H9 (cell line): ENCODE data around the gene ADAMTS16. TPM values are rescaled to one million over a fixed set of nuclear protein-coding genes. Genes with fewer than 3 reads are reported as not detected.

Experiments
- DNase-seq: peaks from one replicate; pipeline ENCODE4 v3.0.0-alpha.2; 2017
- H2AFZ ChIP-seq: one replicate; pipeline ENCODE4 v1.6.1; 2013; ENCODE audit warnings: mild to moderate bottlenecking, low read length, control low read depth, moderate library complexity
- H2AK5ac ChIP-seq: 2 replicates; pipeline ENCODE4 v1.6.1; 2013; ENCODE audit warnings: low read length, control low read depth, mixed read lengths; ENCODE audit not compliant: insufficient read length
- H2BK120ac ChIP-seq: one replicate; pipeline ENCODE4 v1.6.1; 2013; ENCODE audit warnings: low read depth, mild to moderate bottlenecking, low read length, control low read depth, inconsistent platforms; ENCODE audit not compliant: poor library complexity, severe bottlenecking
- H2BK12ac ChIP-seq: 2 replicates; pipeline ENCODE4 v1.6.1; 2013; ENCODE audit warnings: low read length, control low read depth, mixed read lengths, low read depth; ENCODE audit not compliant: insufficient read length
- H2BK15ac ChIP-seq: 2 replicates; pipeline ENCODE4 v1.6.1; 2013; ENCODE audit warnings: low read depth, low read length, control low read depth
- H2BK20ac ChIP-seq: one replicate; pipeline ENCODE4 v1.6.1; 2013; ENCODE audit warnings: low read depth, mild to moderate bottlenecking, low read length, control low read depth, inconsistent platforms; ENCODE audit not compliant: poor library complexity, severe bottlenecking
- H2BK5ac ChIP-seq: 2 replicates; pipeline ENCODE4 v1.6.1; 2013; ENCODE audit warnings: low read length, control low read depth, mixed read lengths; ENCODE audit not compliant: insufficient read length
- H3K14ac ChIP-seq: 2 replicates; pipeline ENCODE4 v1.6.1; 2013; ENCODE audit warnings: low read length, control low read depth; ENCODE audit not compliant: insufficient read depth
- H3K18ac ChIP-seq: 2 replicates; pipeline ENCODE4 v1.6.1; 2013; ENCODE audit warnings: low read depth, mild to moderate bottlenecking, mixed read lengths, low read length, control low read depth; ENCODE audit not compliant: insufficient read length
- H3K23ac ChIP-seq: 2 replicates; pipeline ENCODE4 v1.6.1; 2013; ENCODE audit warnings: low read length, control low read depth, mixed read lengths, low read depth; ENCODE audit not compliant: insufficient read length
- H3K23me2 ChIP-seq: 2 replicates; pipeline ENCODE4 v1.6.1; 2013; ENCODE audit warnings: low read depth, mild to moderate bottlenecking, mixed read lengths, low read length, control low read depth; ENCODE audit not compliant: insufficient read length, poor library complexity, severe bottlenecking
- H3K27ac ChIP-seq: 2 replicates; pipeline ENCODE4 v1.5.1; 2013; ENCODE audit warnings: low read length, control low read depth, mixed read lengths, low read depth; ENCODE audit not compliant: insufficient read length
- H3K27me3 ChIP-seq: 2 replicates; pipeline ENCODE4 v1.6.1; 2013; ENCODE audit warnings: low read length, control low read depth, inconsistent platforms; ENCODE audit not compliant: insufficient read depth
- H3K4ac ChIP-seq: 2 replicates; pipeline ENCODE4 v1.6.1; 2013; ENCODE audit warnings: low read depth, mild to moderate bottlenecking, control low read depth, inconsistent platforms, low read length, moderate library complexity
- H3K4me1 ChIP-seq: 2 replicates; pipeline ENCODE4 v1.6.1; 2013; ENCODE audit warnings: low read length, control low read depth, inconsistent platforms; ENCODE audit not compliant: insufficient read depth
- H3K4me2 ChIP-seq: 2 replicates; pipeline ENCODE4 v1.6.1; 2013; ENCODE audit warnings: low read length, control low read depth, mixed read lengths; ENCODE audit not compliant: insufficient read length, insufficient read depth
- H3K56ac ChIP-seq: 2 replicates; pipeline ENCODE4 v1.6.1; 2013; ENCODE audit warnings: low read depth, mild to moderate bottlenecking, mixed read lengths, low read length, control low read depth; ENCODE audit not compliant: insufficient read length
- H3K79me1 ChIP-seq: 2 replicates; pipeline ENCODE4 v1.6.1; 2013; ENCODE audit warnings: low read depth, mild to moderate bottlenecking, moderate library complexity, low read length, control low read depth, inconsistent platforms; ENCODE audit not compliant: insufficient read depth, poor library complexity, severe bottlenecking
- H3K79me2 ChIP-seq: 2 replicates; pipeline ENCODE4 v1.6.1; 2013; ENCODE audit warnings: low read length, control low read depth, inconsistent platforms; ENCODE audit not compliant: insufficient read depth
- H3K9ac ChIP-seq: 2 replicates; pipeline ENCODE4 v1.6.1; 2013; ENCODE audit warnings: low read length, control low read depth, mixed read lengths; ENCODE audit not compliant: insufficient read length; ENCODE audit errors: extremely low read depth
- H3K9me3 ChIP-seq: one replicate; pipeline ENCODE4 v1.6.1; 2013; ENCODE audit warnings: low read depth, low read length, inconsistent platforms; ENCODE audit not compliant: control insufficient read depth
- H3T11ph ChIP-seq: one replicate; pipeline ENCODE4 v1.6.1; 2013; ENCODE audit warnings: mild to moderate bottlenecking, low read length, control low read depth, inconsistent platforms
- H4K20me1 ChIP-seq: one replicate; pipeline ENCODE4 v1.6.1; 2013; ENCODE audit not compliant: control insufficient read depth, insufficient read length, insufficient read depth
- H4K5ac ChIP-seq: 2 replicates; pipeline ENCODE4 v1.6.1; 2013; ENCODE audit warnings: low read depth, mild to moderate bottlenecking, mixed read lengths, low read length, control low read depth; ENCODE audit not compliant: insufficient read length
- H4K8ac ChIP-seq: replicated peaks from 2 replicates; pipeline ENCODE4 v1.6.1; 2013; ENCODE audit warnings: low read length, control low read depth, mixed read lengths, low read depth; ENCODE audit not compliant: insufficient read length
- H4K91ac ChIP-seq: 2 replicates; pipeline ENCODE4 v1.6.1; 2013; ENCODE audit warnings: low read depth, mild to moderate bottlenecking, moderate library complexity, mixed read lengths, low read length, control low read depth; ENCODE audit not compliant: insufficient read length
- H3K27ac Mint-ChIP-seq, 3 experiments: 2 replicates in 2 of 3; 3 replicates in 1 of 3; pipeline ENCODE4 v1.8.0; 2020 to 2021; ENCODE audit warnings: mixed read lengths in 3 of 3, mild to moderate bottlenecking in 1 of 3, moderate library complexity in 1 of 3
- H3K27me3 Mint-ChIP-seq: 2 replicates; pipeline ENCODE4 v1.8.0; 2021; ENCODE audit warnings: low read depth, mild to moderate bottlenecking, moderate library complexity, mixed read lengths
- H3K36me3 Mint-ChIP-seq, 3 experiments: 2 replicates in 2 of 3; 3 replicates in 1 of 3; pipeline ENCODE4 v1.8.0; 2020 to 2021; ENCODE audit warnings: low read depth in 3 of 3, mixed read lengths in 3 of 3; ENCODE audit not compliant: insufficient read depth in 1 of 3
- H3K4me1 Mint-ChIP-seq, 2 experiments: 2 replicates each; pipeline ENCODE4 v1.8.0; 2020; ENCODE audit warnings: mixed read lengths in 2 of 2
- H3K4me3 Mint-ChIP-seq, 2 experiments: 2 replicates in 1 of 2; 3 replicates in 1 of 2; pipeline ENCODE4 v1.8.0; 2020 to 2021; ENCODE audit warnings: mild to moderate bottlenecking in 2 of 2, mixed read lengths in 2 of 2, moderate library complexity in 1 of 2
- H3K9me3 Mint-ChIP-seq, 2 experiments: 2 replicates in 1 of 2; 3 replicates in 1 of 2; pipeline ENCODE4 v1.8.0; 2020; ENCODE audit warnings: mild to moderate bottlenecking in 2 of 2, mixed read lengths in 2 of 2, moderate library complexity in 1 of 2
- CTCF ChIP-seq: fragments of 200-600 bp; sonication (generic); conservative IDR thresholded peaks from 3 replicates; pipeline ENCODE4 v1.8.0; 2021; ENCODE audit warnings: antibody characterized with exemption, mild to moderate bottlenecking
- WGBS: extraction: QIAGEN DNeasy Blood & Tissue Kit; methylation state at CpG from one replicate; pipeline ENCODE4 v1.1.7; 2013; ENCODE audit warnings: missing lambda C conversion rate, low lambda C conversion rate, mixed read lengths; ENCODE audit not compliant: insufficient read length; ENCODE audit errors: extremely low coverage; 5-methylcytosine and 5-hydroxymethylcytosine counted together
- total RNA-seq: library from RNA; stranded (reverse); gene quantifications from 2 replicates; pipeline ENCODE4 v1.2.1, GENCODE V29; 2021

ADAMTS16 gene
- total RNA-seq, 1 experiment from 2014 or later = 4.5 TPM

DNA sequence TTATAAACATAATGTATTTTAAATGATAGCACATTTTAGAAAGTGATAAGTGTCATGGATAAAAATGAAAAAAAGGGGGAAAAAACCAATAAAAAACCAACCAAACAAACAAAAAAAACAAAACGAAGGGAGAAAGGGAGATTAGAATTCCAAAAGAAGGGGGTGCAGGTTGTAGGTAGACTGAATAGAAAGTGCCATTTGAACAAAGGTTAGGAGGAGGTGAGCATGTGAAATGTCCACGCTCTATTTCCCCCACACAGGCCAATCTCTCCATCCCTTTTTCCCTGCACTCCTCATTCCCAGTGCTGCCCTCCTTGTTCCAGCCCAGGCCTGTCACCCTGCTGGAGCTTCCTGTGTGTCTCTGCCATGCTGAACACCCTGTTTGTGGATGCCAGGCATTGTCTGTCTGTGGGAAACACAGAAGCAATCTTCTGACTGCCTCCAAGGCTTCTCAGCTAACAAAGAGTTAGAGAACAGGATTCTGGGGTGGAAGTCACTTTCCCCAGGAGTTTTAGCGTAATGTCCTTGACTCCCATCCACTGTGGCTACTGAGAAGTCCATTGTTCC, 138.8 kb downstream of the ADAMTS16 start:
- Histone ChIP-seq H3K9me3 (no peaks in the 10 kb centered on the region), H4K8ac (no peak overlapping the region), H3K79me1 (no peaks in the 10 kb centered on the region), H3K23ac (no peak overlapping the region), H2AK5ac (no peak overlapping the region), H4K5ac (no peak overlapping the region), H2AFZ (no peak overlapping the region), H3K4me2 (no peak overlapping the region), H4K20me1 (no peaks in the 10 kb centered on the region), H3K4ac (no peak overlapping the region), H3T11ph (no peak overlapping the region), H3K23me2 (no peaks in the 10 kb centered on the region), H3K79me2 (no peaks in the 10 kb centered on the region), H2BK120ac (no peak overlapping the region), H3K27me3 (no peaks in the 10 kb centered on the region), H4K91ac (no peak overlapping the region), H3K9ac (no peak overlapping the region), H2BK5ac (no peak overlapping the region), H3K18ac (no peak overlapping the region), H3K56ac (no peak overlapping the region), H2BK12ac (no peak overlapping the region), H3K4me1 (peaks cover 5% of the 10 kb centered on the region; the same call in 1 of the 2 replicates), H2BK20ac (no peak overlapping the region), H3K27ac (no peak overlapping the region), H2BK15ac (no peak overlapping the region), H3K14ac (no peak overlapping the region)
- Mint-ChIP-seq H3K36me3 (peaks cover 0 to 6% (median 5%) of the 10 kb centered on the region in 3 experiments; a peak in 4 of 7 replicates), H3K27me3 (no peaks in the 10 kb centered on the region), H3K4me3 (no peak overlapping the region), H3K4me1 (peaks cover 23 to 26% of the 10 kb centered on the region in 2 experiments), H3K27ac (peak overlapping the region in 1 of 3 experiments; percentile 76; a peak in 3 of 7 replicates), H3K9me3 (peaks cover 0 to 2% of the 10 kb centered on the region in 2 experiments; a peak in 2 of 5 replicates)
- no peak for TF ChIP-seq CTCF
- no CpG with 5 or more reads among the region's 3 CpGs for WGBS
- DNase-seq = no peak
